ENCODE measurements around the gene UNC50.

The UNC50 gene

GRCh38 chr2:98561902-98562695 is 46.3 kb upstream of the UNC50 start:
- DNase-seq (ENCODE audit: low read depth, low spot score): peak; percentile 10
- in situ Hi-C loops (cut with HindIII; ENCODE audit: low sequenced_read_pairs): no loop called here
- no peak overlapping the region for H3K4me3 ChIP-seq (ENCODE audit: low read depth, low read length)
- TF ChIP-seq, protein P1, sequence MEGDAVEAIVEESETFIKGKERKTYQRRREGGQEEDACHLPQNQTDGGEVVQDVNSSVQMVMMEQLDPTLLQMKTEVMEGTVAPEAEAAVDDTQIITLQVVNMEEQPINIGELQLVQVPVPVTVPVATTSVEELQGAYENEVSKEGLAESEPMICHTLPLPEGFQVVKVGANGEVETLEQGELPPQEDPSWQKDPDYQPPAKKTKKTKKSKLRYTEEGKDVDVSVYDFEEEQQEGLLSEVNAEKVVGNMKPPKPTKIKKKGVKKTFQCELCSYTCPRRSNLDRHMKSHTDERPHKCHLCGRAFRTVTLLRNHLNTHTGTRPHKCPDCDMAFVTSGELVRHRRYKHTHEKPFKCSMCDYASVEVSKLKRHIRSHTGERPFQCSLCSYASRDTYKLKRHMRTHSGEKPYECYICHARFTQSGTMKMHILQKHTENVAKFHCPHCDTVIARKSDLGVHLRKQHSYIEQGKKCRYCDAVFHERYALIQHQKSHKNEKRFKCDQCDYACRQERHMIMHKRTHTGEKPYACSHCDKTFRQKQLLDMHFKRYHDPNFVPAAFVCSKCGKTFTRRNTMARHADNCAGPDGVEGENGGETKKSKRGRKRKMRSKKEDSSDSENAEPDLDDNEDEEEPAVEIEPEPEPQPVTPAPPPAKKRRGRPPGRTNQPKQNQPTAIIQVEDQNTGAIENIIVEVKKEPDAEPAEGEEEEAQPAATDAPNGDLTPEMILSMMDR (IDR thresholded peaks at IDR 0.05; ENCODE audit: low read depth, low read length): no peak

DNA sequence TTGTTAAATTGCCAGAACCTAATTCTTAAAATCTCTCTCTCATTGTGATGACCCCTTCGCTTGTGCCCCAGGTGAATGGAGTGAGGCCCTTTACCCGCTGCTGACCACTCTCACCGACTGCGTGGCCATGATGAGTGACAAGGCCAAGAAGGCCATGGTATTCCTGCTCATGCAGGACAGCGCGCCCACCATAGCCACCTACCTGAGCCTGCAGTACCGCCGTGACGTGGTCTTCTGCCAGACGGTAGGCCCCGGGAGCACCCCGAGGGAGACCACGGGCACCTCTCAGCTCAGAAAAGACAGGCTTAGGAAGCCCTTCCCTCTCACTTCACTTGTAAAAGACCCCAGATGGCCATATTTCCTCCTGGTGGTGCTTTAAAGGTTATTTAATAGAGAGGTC is 45.0 kb upstream of the UNC50 start:
- in situ Hi-C loops (cut with HindIII; ENCODE audit: low sequenced_read_pairs): no loop called here
- no peak for DNase-seq (ENCODE audit: low read depth, low spot score)
- no peak overlapping the region for H3K4me3 ChIP-seq (ENCODE audit: low read depth, low read length)
- TF ChIP-seq, protein P1 (IDR thresholded peaks at IDR 0.05; ENCODE audit: low read depth, low read length): no peak

- in situ Hi-C loops (cut with HindIII; ENCODE audit: low sequenced_read_pairs): no loop called here
- no peak for DNase-seq (ENCODE audit: low read depth, low spot score)
- H3K4me3 ChIP-seq (ENCODE audit: low read depth, low read length): no peak overlapping the region
- TF ChIP-seq, protein P1 (IDR thresholded peaks at IDR 0.05; ENCODE audit: low read depth, low read length): no peak
Observed at GRCh38 chr2:98564541-98565132, 43.8 kb upstream of the UNC50 start.

DNA sequence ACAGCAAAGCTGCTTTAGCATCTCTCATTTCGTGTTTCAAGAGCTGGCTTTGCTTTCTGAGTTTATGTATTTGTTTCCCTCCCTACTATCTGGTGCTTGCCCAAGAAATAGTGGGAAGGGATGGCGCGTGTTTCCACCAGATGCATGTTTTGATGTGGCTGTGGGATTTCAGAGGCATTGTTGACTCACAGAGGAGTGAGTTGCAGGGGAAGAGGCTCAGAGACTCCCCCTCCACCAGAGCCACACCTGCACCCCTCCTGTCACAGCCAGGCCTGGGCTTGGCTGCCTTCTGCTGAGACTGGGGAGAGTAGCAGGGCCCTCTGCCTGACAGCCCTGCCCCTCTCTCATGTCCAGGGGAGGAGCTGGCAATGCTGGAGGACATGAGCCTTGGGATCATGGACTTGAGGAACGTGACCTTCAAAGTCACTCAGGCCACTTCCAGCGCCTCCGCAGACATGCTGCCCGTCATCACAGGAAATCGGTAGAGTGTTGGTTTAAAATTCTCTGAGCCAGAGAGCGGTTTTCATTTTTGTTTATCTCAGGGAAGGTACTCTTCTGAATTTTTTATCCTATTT is 43.0 kb upstream of the UNC50 start:
- TF ChIP-seq, protein P1 (IDR thresholded peaks at IDR 0.05; ENCODE audit: low read depth, low read length): no peak
- H3K4me3 ChIP-seq (ENCODE audit: low read depth, low read length): no peak overlapping the region
- no peak for DNase-seq (ENCODE audit: low read depth, low spot score)
- in situ Hi-C loops (cut with HindIII; ENCODE audit: low sequenced_read_pairs): no loop called here

DNA sequence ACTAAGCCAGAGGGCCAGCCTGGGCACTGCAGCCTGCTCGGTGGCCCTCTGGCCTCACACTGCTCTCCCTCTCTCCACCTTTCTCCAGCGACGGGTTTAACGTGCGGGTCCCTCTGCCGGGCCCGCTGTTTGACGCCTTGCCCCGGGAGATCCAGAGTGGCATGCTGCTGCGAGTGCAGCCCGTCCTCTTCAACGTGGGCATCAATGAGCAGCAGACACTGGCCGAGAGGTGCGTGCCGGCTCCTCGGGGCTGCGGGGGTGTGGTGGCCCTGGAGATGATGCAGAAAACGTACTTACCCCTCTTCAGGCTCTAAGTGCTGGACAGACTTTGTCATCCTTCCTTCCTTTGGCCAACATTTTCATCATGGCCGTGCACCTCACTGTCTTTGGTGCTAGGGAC is 42.4 kb upstream of the UNC50 start:
- no peak overlapping the region for H3K4me3 ChIP-seq (ENCODE audit: low read depth, low read length)
- in situ Hi-C loops (cut with HindIII; ENCODE audit: low sequenced_read_pairs): no loop called here
- no peak for DNase-seq (ENCODE audit: low read depth, low spot score)
- TF ChIP-seq, protein P1 (IDR thresholded peaks at IDR 0.05; ENCODE audit: low read depth, low read length): no peak

GRCh38 chr2:98568161-98568956 is 40.0 kb upstream of the UNC50 start:
- in situ Hi-C loops (cut with HindIII; ENCODE audit: low sequenced_read_pairs): no loop called here
- H3K4me3 ChIP-seq (ENCODE audit: low read depth, low read length): no peak overlapping the region
- TF ChIP-seq, protein P1 (IDR thresholded peaks at IDR 0.05; ENCODE audit: low read depth, low read length): no peak
- DNase-seq (ENCODE audit: low read depth, low spot score): peak; percentile 12

All from astrocyte of the spinal cord (primary cell).